Stomach (tissue), 4 donors: Measurements from ENCODE around the gene SLC25A13.

Experiments used
- EP300 ChIP-seq: sonication (generic); formaldehyde crosslinking; IDR thresholded peaks from one replicate; pipeline ENCODE4 v1.6.1; 2017; ENCODE audit warnings: antibody characterized with exemption
- POLR2A ChIP-seq, 4 donors: fragments of 450-650 bp; IDR thresholded peaks; one replicate each; pipeline ENCODE4 v1.6.1; 2016; ENCODE audit warnings: antibody characterized with exemption in 4 of 4, control low read depth in 2 of 4, mild to moderate bottlenecking in 1 of 4, moderate library complexity in 1 of 4
- POLR2AphosphoS5 ChIP-seq, 3 donors: sonication (generic); formaldehyde crosslinking; IDR thresholded peaks; one replicate each; pipeline ENCODE4 v1.6.1; 2016; ENCODE audit warnings: antibody characterized with exemption in 3 of 3
- TF ChIP-seq, protein P1 (sequence below), 7 experiments: fragments of 450-650 bp in 4 of 7; fragments of 200-600 bp in 3 of 7; sonication (generic) in 3 of 7; IDR thresholded peaks; one replicate each; pipeline ENCODE4 v1.5.1; 2016 to 2019; ENCODE audit warnings: antibody characterized with exemption in 7 of 7, control low read depth in 2 of 7, mild to moderate bottlenecking in 1 of 7

DNA sequence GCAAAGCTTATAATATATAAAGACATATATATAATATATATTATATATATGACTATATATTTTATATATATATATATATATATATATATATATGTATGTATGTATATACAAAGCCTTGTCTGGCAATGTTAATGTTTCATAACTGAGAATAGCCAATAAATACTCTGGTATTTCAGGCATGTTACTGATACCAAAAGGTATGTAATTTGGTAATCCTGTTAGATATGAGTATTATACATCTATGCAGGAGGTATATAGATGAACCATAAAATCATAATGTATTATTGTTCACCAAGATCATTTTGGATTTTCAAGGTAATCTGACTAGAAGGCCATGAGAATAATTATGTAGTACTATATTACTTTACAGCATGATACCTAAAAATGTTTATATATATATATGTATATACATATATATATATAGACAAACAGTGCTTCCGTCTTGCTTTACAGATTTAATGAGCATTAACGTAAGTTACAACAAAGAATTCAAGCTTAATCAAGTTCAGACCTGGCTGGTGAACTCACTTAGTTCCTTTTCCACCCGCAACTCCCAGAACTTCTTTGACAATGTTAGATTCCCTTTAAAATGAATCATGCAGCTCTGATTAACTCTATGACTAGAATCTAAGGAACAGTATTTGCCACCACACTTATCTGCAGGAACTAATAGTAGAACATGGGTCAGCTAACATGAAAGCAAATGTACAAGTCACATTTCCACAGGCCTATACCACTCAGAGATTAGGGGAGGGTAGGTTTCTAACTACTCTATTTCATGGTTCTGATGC, 82.7 kb downstream of the SLC25A13 start:
- TF ChIP-seq, protein P1, sequence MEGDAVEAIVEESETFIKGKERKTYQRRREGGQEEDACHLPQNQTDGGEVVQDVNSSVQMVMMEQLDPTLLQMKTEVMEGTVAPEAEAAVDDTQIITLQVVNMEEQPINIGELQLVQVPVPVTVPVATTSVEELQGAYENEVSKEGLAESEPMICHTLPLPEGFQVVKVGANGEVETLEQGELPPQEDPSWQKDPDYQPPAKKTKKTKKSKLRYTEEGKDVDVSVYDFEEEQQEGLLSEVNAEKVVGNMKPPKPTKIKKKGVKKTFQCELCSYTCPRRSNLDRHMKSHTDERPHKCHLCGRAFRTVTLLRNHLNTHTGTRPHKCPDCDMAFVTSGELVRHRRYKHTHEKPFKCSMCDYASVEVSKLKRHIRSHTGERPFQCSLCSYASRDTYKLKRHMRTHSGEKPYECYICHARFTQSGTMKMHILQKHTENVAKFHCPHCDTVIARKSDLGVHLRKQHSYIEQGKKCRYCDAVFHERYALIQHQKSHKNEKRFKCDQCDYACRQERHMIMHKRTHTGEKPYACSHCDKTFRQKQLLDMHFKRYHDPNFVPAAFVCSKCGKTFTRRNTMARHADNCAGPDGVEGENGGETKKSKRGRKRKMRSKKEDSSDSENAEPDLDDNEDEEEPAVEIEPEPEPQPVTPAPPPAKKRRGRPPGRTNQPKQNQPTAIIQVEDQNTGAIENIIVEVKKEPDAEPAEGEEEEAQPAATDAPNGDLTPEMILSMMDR (IDR thresholded peaks at IDR 0.05), result no peak
- TF ChIP-seq POLR2A (IDR thresholded peaks at IDR 0.05) (no peak), POLR2AphosphoS5 (IDR thresholded peaks at IDR 0.05) (no peak), EP300 (no peak)
